ENCODE data around the gene FABP6. TPM values are rescaled to one million over a fixed set of nuclear protein-coding genes. Genes with fewer than 3 reads are reported as not detected.
"Not testable (repeated sequence)": the region's sequence is repeated elsewhere in the genome, so short reads cannot be mapped to it uniquely, and the experiment has no call there.

The FABP6 gene
- total RNA-seq, 4 donors from 2014 or later: 1.0 TPM; not detected in 3

- TF ChIP-seq, protein P1, sequence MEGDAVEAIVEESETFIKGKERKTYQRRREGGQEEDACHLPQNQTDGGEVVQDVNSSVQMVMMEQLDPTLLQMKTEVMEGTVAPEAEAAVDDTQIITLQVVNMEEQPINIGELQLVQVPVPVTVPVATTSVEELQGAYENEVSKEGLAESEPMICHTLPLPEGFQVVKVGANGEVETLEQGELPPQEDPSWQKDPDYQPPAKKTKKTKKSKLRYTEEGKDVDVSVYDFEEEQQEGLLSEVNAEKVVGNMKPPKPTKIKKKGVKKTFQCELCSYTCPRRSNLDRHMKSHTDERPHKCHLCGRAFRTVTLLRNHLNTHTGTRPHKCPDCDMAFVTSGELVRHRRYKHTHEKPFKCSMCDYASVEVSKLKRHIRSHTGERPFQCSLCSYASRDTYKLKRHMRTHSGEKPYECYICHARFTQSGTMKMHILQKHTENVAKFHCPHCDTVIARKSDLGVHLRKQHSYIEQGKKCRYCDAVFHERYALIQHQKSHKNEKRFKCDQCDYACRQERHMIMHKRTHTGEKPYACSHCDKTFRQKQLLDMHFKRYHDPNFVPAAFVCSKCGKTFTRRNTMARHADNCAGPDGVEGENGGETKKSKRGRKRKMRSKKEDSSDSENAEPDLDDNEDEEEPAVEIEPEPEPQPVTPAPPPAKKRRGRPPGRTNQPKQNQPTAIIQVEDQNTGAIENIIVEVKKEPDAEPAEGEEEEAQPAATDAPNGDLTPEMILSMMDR (IDR thresholded peaks at IDR 0.05): no peak
- no peak for TF ChIP-seq POLR2A (IDR thresholded peaks at IDR 0.05)
- intact Hi-C loops (cut with DNase I; ENCODE audit: low total_unique reads): no loop called here
- DNase-seq (ENCODE audit: low spot score in 2 of 2): no peak
- H3K4me3 ChIP-seq (ENCODE audit: low read depth, poor library complexity, severe bottlenecking): no peak overlapping the region
- WGBS, 2 donors: 58 to 68% methylated on average over 5 of the region's 5 CpGs
These were observed 42.2 kb upstream of the FABP6 start for GRCh38 chr5:160187091-160187490.

GRCh38 chr5:160188141-160189015 is 40.9 kb upstream of the FABP6 start:
- intact Hi-C loops (cut with DNase I; ENCODE audit: low total_unique reads): no loop called here
- no peak for TF ChIP-seq POLR2A (IDR thresholded peaks at IDR 0.05)
- TF ChIP-seq, protein P1 (IDR thresholded peaks at IDR 0.05): no peak
- DNase-seq (ENCODE audit: low spot score in 2 of 2): peak; percentile 39 to 86
- 2% methylated on average over 16 to 30 of the region's 40 CpGs for WGBS, 2 donors
- no peak overlapping the region for H3K4me3 ChIP-seq (ENCODE audit: low read depth, poor library complexity, severe bottlenecking)

DNA sequence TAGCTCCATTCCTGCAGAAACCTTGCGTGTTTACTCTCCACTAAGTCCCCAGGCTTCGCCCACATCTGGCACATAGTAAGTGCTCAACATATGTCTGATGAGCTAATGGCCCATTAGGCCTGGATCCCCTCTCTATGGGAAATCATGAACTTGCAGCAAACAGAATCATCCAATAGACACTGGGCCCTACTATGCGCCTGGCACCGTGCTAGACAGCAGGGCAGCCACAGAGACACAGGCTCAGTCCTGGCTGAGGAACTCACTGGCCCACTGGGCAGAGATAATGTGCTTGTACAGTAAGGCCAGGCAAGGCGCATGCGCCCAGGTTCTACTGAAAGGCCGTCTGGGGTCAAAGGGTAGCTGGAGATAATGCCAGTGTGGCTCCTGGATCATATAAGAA is 36.9 kb upstream of the FABP6 start:
- intact Hi-C loops (cut with DNase I; ENCODE audit: low total_unique reads): loop anchor here (10.0 kb wide), 1 partner anchor 178 kb away; no protein-coding TSS in a partner anchor
- no peak for DNase-seq (ENCODE audit: low spot score in 2 of 2)
- WGBS, 2 donors: 95% methylated on average over 7 of the region's 7 CpGs
- no peak overlapping the region for H3K4me3 ChIP-seq (ENCODE audit: low read depth, poor library complexity, severe bottlenecking)
- TF ChIP-seq POLR2A (IDR thresholded peaks at IDR 0.05): no peak
- TF ChIP-seq, protein P1 (IDR thresholded peaks at IDR 0.05): no peak

DNA sequence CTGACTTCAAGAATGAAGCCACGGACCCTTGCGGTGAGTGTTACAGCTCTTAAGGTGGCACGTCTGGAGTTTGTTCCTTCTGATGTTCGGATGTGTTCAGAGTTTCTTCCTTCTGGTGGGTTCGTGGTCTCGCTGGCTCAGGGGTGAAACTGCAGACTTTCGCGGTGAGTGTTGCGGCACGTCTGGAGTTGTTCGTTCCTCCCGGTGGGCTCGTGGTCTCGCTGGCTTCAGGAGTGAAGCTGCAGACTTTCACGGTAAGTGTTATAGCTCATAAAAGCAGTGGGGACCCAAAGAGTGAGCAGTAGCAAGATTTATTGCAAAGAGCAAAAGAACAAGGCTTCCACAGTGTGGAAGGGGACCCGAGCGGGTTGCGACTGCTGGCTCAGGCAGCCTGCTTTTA is 36.2 kb upstream of the FABP6 start:
- not testable (repeated sequence) for H3K4me3 ChIP-seq (ENCODE audit: low read depth, poor library complexity, severe bottlenecking); DNase-seq (ENCODE audit: low spot score in 2 of 2)
- intact Hi-C loops (cut with DNase I; ENCODE audit: low total_unique reads): loop anchor here (10.0 kb wide), 1 partner anchor 178 kb away; no protein-coding TSS in a partner anchor
- 80 to 84% methylated on average over 18 of the region's 18 CpGs for WGBS, 2 donors

DNA sequence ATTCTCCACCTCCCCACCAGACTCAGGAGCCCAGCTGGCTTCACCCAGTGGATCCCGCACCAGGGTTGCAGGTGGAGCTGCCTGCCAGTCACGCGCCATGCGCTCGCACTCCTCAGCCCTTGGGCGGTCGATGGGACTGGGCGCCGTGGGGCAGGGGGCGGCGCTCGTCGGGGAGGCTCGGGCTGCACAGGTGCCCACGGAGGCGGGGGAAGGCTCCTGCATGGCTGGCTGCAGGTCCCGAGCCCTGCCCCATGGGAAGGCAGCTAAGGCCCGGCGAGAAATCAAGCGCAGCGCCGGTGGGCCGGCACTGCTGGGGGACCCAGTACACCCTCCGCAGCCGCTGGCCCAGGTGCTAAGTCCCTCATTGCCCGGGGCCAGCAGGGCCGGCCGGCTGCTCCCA is 35.5 kb upstream of the FABP6 start:
- 94 to 98% methylated on average over 26 to 27 of the region's 28 CpGs for WGBS, 2 donors
- DNase-seq (ENCODE audit: low spot score in 2 of 2); H3K4me3 ChIP-seq (ENCODE audit: low read depth, poor library complexity, severe bottlenecking): not testable (repeated sequence)
- intact Hi-C loops (cut with DNase I; ENCODE audit: low total_unique reads): loop anchor here (10.0 kb wide), 1 partner anchor 179 kb away; no protein-coding TSS in a partner anchor

GRCh38 chr5:160197341-160198144 is 31.8 kb upstream of the FABP6 start:
- TF ChIP-seq, protein P1 (IDR thresholded peaks at IDR 0.05): no peak
- TF ChIP-seq POLR2A (IDR thresholded peaks at IDR 0.05): no peak
- DNase-seq (ENCODE audit: low spot score in 2 of 2): no peak
- H3K4me3 ChIP-seq (ENCODE audit: low read depth, poor library complexity, severe bottlenecking): no peak overlapping the region
- intact Hi-C loops (cut with DNase I; ENCODE audit: low total_unique reads): loop anchor here (2.0 to 10.0 kb wide), 2 partner anchors 147 to 183 kb away; no protein-coding TSS in a partner anchor
- 44 to 52% methylated on average over 11 of the region's 11 CpGs for WGBS, 2 donors

All from lower leg skin (tissue), 4 donors.